OCI-M2 (cell line): ENCODE measurements around the gene RUNDC3A.
"Not testable (repeated sequence)": the region's sequence is repeated elsewhere in the genome, so short reads cannot be mapped to it uniquely, and the experiment has no call there.

Source experiments
- DNase-seq: peaks from one replicate; lab custom pipeline; 2025; ENCODE audit not compliant: unreplicated experiment; lab: John Stamatoyannopoulos, UW

Gene RUNDC3A

GRCh38 chr17:44358066-44358465 is 49.7 kb downstream of the RUNDC3A start:
- no peak for DNase-seq

- no peak for DNase-seq
Measured at GRCh38 chr17:44359006-44359405, 50.6 kb downstream of the RUNDC3A start.

DNA sequence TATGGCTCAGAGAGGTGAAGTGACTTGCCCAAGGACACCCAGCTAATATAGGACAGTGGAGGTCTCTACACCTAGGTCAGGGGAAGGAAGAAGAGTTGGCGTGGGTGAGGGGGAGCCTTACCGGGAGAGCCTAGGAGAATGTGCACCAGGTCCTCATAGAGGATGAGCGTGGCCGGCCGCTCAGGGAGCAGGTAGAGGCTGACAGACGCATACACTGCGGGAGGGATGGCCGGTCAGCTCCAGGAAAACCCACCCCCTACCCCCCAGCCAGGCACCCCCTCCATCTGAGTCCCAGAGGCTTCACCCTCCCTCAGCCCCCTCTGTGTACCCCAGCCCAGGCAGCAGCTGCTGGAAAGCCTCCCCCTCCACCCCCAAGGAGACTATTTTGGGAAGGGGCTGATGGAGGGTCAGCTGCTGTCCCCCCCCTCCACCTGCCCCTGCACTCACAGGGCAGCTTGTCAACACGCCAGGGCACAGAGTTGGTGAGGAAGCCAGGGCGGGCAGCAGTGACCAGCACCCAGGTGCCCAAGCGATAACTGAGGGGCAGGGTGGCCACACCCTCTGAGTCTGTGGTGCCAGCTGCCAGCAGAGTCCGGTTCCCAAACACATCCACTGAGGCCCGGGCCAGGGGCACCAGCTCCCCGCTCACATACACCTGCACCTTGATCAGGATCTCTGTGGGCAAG is 51.2 kb downstream of the RUNDC3A start:
- DNase-seq, result no peak

DNA sequence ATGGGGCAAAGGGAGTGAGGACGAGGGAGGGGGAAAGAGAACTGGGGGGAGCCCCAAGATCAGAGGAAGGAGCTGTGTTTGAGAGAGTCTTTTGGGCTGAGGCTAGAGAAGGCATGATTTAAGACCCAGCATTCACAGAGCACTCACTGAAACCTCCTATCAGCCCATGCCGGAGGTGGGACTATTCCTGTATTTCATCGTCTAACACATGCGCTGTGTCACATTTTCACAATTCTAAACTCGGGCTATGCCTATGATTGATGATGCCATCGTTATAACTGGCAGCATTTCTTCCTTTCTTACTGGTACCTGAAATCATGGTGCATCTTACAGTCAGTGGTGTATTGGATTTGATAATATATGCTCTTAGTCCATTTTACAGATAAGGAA is 51.7 kb downstream of the RUNDC3A start:
- DNase-seq, result no peak

GRCh38 chr17:44360826-44361225 is 52.4 kb downstream of the RUNDC3A start:
- no peak for DNase-seq

DNA sequence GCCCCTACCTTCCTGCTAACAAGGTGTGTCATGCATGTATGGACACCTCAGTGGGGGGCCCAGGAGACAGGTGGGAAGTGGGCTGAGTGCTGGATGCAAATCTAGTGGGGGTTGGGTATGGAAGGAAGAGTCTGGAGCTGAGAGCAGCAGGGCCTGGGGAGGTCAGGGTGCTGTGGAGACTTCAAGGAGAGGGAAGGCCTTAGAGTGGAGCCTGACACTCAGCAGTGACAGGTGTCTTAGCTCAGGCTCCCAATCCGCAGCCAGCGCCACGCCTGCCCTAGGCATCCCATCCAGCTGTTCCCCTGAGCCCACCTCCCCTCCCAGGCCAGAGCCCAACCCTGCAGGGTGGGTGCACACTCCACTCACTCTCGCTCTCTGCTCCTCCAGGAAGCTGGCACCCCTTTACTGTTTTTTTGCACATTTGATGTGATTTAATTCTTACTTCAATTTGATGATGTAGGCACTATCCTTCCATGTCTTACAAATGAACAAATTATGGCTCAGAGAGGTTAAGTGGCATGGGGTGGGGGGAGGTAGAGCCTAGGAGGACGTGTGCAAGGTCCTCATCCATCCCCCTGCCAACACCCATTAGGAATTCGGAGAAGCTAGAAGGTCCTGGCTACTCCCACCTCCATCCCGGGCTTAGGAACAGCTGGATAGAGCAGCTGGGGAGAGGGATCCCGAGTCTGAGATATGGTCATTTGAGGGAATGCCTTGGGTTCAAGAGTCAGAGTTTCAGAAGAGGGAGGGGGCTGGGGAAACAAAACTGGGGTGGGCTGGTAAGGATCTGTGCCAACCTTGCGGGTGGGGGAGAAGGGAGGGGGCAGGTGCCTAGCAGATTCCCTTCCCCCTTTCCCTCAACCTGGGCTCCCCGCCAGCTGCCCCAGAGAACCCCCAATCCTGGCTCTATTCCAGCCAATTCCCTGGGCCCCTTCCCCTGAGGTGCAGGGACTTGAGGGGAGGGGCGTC is 53.2 kb downstream of the RUNDC3A start:
- no peak for DNase-seq

DNA sequence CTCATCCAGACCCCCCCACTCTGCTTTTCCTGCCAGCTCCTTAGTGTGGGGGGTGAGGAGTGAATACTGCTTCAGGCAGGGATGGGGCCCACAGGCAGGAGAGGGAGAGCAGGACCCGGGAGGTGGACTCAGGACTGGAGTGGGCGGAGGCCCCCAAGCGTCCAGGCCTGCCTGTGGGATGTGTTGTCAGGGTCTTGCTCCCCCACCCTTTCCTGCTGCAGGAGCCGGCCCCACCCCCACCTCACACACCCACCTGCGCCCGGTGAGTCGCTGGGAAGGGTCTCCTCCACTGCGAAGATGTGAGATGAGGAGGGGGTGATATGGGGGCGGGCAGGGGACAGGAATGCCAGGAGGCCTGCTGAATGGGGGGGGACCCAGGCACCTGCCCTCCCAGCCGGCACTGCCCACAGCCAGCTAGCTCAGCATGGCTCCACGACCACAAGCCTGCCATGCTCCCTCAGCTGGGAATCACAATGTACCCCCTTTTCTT is 54.1 kb downstream of the RUNDC3A start:
- no peak for DNase-seq

- no peak for DNase-seq
Measured at GRCh38 chr17:44362949-44363612, 54.7 kb downstream of the RUNDC3A start.

DNA sequence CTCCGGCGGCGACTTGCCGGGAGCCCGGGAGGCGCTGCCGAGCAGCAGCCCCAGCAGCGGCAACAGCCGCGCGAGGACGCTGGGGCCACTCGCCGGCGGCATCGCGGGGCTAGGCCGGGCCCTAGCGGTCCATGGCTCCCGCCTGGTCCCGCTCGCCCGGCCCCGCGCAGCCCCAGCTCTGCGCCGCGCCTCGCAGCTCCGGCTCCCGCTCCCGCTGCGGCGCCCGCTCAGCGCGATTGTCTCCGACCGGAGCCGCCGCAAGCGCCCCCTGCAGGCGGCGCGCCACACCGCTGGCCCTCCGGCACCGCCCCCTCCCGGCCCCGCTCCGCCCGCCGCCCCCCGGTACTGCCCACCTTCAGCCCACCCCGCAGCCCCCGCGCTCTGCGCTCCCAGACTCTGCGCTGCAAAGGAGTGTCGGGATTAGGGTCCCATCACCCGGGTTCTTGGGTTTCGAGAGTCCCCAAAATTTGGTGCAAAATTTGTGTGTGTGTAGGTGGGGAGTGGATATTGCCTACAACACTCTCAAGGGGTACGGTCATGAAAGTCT is 55.3 kb downstream of the RUNDC3A start, which contains the start of gene FAM171A2:
Gene FAM171A2, minus strand, starts transcription at position 241 of the 547 bp plus-strand sequence. Its CDS starts 139 bp downstream, at position 102.
- DNase-seq, result no peak

DNA sequence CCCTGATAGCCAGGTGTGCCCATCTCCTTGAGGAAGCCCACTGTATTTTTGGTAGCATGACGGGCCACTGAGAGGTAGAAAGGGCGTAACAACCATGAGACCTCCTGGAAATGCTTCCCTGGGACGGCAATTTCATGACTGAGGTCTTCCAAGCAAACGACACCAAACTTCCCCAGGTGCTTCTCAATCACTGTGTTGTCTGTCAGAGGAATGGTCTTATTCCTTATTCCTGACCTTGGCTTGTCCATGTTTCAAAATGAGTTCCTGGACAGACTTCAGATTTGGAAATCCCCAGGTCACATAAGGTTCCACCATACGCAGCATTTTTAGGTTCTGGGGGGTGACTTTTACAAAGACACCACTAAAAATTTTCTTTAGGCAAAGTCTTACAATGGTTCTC is 56.6 kb downstream of the RUNDC3A start:
- DNase-seq, result not testable (repeated sequence)

- no peak for DNase-seq
Measured at GRCh38 chr17:44367231-44367979, 59.0 kb downstream of the RUNDC3A start.
